ENCODE data around the gene NHP2.

NHP2 gene

GRCh38 chr5:178106556-178107239 is 47.0 kb downstream of the NHP2 start:
- TF ChIP-seq, protein P1, sequence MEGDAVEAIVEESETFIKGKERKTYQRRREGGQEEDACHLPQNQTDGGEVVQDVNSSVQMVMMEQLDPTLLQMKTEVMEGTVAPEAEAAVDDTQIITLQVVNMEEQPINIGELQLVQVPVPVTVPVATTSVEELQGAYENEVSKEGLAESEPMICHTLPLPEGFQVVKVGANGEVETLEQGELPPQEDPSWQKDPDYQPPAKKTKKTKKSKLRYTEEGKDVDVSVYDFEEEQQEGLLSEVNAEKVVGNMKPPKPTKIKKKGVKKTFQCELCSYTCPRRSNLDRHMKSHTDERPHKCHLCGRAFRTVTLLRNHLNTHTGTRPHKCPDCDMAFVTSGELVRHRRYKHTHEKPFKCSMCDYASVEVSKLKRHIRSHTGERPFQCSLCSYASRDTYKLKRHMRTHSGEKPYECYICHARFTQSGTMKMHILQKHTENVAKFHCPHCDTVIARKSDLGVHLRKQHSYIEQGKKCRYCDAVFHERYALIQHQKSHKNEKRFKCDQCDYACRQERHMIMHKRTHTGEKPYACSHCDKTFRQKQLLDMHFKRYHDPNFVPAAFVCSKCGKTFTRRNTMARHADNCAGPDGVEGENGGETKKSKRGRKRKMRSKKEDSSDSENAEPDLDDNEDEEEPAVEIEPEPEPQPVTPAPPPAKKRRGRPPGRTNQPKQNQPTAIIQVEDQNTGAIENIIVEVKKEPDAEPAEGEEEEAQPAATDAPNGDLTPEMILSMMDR (IDR thresholded peaks at IDR 0.05) = no peak

- TF ChIP-seq, protein P1 (IDR thresholded peaks at IDR 0.05) = no peak
Measured at GRCh38 chr5:178106086-178106485, 47.6 kb downstream of the NHP2 start.

- TF ChIP-seq, protein P1 (IDR thresholded peaks at IDR 0.05) = no peak
Measured at GRCh38 chr5:178104492-178104891, 49.2 kb downstream of the NHP2 start.

GRCh38 chr5:178103612-178104011 is 50.1 kb downstream of the NHP2 start:
- TF ChIP-seq, protein P1 (IDR thresholded peaks at IDR 0.05) = no peak
